DND-41 (cell line): ENCODE data around the gene ACMSD.
"Not testable (repeated sequence)": the region's sequence is repeated elsewhere in the genome, so short reads cannot be mapped to it uniquely, and the experiment has no call there.

Experiments used
- ATAC-seq: fragments of 200-7000 bp; cut with Tn5 transposase; 3 replicates; pipeline ENCODE4 v1.9.1; 2021; ENCODE audit warnings: low read depth; ENCODE audit not compliant: insufficient read depth
- DNase-seq: peaks from one replicate; pipeline ENCODE4 v3.0.0-alpha.2; 2020
- H2AFZ ChIP-seq: 2 replicates; pipeline ENCODE4 v1.6.0; 2012; ENCODE audit warnings: low read depth, low read length
- H3K27ac ChIP-seq: 2 replicates; pipeline ENCODE4 v1.5.1; 2012; ENCODE audit warnings: low read length, inconsistent platforms
- H3K27me3 ChIP-seq: fragments of 200-600 bp; sonication (generic); 2 replicates; pipeline ENCODE4 v1.6.0; 2012; ENCODE audit warnings: low read length, mild to moderate bottlenecking, inconsistent platforms; ENCODE audit not compliant: insufficient read depth, poor library complexity
- H3K36me3 ChIP-seq: 2 replicates; pipeline ENCODE4 v1.5.1; 2012; ENCODE audit warnings: low read length, inconsistent platforms; ENCODE audit not compliant: insufficient read depth
- H3K4me1 ChIP-seq: 2 replicates; pipeline ENCODE4 v1.5.1; 2012; ENCODE audit warnings: mild to moderate bottlenecking, low read length; ENCODE audit not compliant: insufficient read depth
- H3K4me2 ChIP-seq: 2 replicates; pipeline ENCODE4 v1.6.0; 2012; ENCODE audit warnings: mild to moderate bottlenecking, moderate library complexity, low read length, inconsistent platforms; ENCODE audit not compliant: insufficient read depth
- H3K4me3 ChIP-seq, 2 experiments: fragments of 200-600 bp in 1 of 2; shearing (Covaris generic) in 1 of 2; 2 replicates each; pipeline ENCODE4 v1.5.1; 2012 to 2016; ENCODE audit warnings: inconsistent platforms in 2 of 2, low read length in 2 of 2, mild to moderate bottlenecking in 2 of 2, low read depth in 1 of 2, moderate library complexity in 1 of 2
- H3K79me2 ChIP-seq: 2 replicates; pipeline ENCODE4 v1.6.0; 2012; ENCODE audit warnings: low read length, inconsistent platforms; ENCODE audit not compliant: insufficient read depth
- H3K9ac ChIP-seq: 2 replicates; pipeline ENCODE4 v1.6.0; 2012; ENCODE audit warnings: low read depth, mild to moderate bottlenecking, inconsistent platforms, low read length, moderate library complexity
- H3K9me3 ChIP-seq: 2 replicates; pipeline ENCODE4 v1.5.1; 2012; ENCODE audit warnings: low read length, moderate library complexity, mild to moderate bottlenecking, inconsistent platforms; ENCODE audit not compliant: insufficient read depth, severe bottlenecking
- H4K20me1 ChIP-seq: 2 replicates; pipeline ENCODE4 v1.6.0; 2012; ENCODE audit warnings: low read length; ENCODE audit not compliant: insufficient read depth
- EZH2 ChIP-seq: IDR thresholded peaks from 3 replicates; pipeline ENCODE4 v1.6.1; 2012; ENCODE audit warnings: borderline replicate concordance, low read depth, mild to moderate bottlenecking, moderate library complexity, low read length, inconsistent platforms; ENCODE audit not compliant: severe bottlenecking
- TF ChIP-seq, protein P1 (sequence below): IDR thresholded peaks from 2 replicates; pipeline ENCODE4 v1.5.1; 2012; ENCODE audit warnings: borderline replicate concordance, low read length, moderate library complexity, mild to moderate bottlenecking; ENCODE audit not compliant: poor library complexity, severe bottlenecking; ENCODE audit errors: extremely low read depth

The ACMSD gene

DNA sequence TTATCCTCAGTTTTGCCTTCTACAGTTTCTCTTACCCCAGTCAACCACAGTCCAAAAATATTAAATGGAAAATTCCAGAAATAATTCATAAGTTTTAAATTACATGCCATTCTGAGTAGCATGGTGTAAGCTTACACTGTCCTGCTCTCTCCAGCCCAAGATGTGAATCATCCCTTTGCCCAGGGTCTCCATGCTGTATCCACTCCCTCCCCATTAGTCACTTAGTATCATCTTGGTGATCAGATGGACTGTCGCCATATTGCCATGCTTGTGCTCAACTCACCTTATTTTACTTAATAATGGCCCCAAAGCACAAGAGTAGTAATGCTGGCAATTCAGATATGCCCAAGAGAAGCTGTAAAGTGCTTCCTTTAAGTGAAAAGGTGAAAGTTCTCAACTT, 61.7 kb downstream of the ACMSD start:
- H4K20me1 ChIP-seq: no peaks in the 10 kb centered on the region
- no peak overlapping the region for H3K9ac ChIP-seq
- no peak overlapping the region for H2AFZ ChIP-seq
- H3K79me2 ChIP-seq: no peaks in the 10 kb centered on the region
- no peaks in the 10 kb centered on the region for H3K9me3 ChIP-seq
- H3K36me3 ChIP-seq: no peaks in the 10 kb centered on the region
- no peak for DNase-seq
- no peak overlapping the region for H3K4me3 ChIP-seq
- H3K4me1 ChIP-seq: no peaks in the 10 kb centered on the region
- H3K27me3 ChIP-seq: no peaks in the 10 kb centered on the region
- no peak overlapping the region for H3K4me2 ChIP-seq
- no peak overlapping the region for H3K27ac ChIP-seq
- TF ChIP-seq, protein P1, sequence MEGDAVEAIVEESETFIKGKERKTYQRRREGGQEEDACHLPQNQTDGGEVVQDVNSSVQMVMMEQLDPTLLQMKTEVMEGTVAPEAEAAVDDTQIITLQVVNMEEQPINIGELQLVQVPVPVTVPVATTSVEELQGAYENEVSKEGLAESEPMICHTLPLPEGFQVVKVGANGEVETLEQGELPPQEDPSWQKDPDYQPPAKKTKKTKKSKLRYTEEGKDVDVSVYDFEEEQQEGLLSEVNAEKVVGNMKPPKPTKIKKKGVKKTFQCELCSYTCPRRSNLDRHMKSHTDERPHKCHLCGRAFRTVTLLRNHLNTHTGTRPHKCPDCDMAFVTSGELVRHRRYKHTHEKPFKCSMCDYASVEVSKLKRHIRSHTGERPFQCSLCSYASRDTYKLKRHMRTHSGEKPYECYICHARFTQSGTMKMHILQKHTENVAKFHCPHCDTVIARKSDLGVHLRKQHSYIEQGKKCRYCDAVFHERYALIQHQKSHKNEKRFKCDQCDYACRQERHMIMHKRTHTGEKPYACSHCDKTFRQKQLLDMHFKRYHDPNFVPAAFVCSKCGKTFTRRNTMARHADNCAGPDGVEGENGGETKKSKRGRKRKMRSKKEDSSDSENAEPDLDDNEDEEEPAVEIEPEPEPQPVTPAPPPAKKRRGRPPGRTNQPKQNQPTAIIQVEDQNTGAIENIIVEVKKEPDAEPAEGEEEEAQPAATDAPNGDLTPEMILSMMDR: no peak
- no peak for TF ChIP-seq EZH2
- no peak for ATAC-seq

GRCh38 chr2:134903701-134904100, 65.3 kb downstream of the ACMSD start:
- not testable (repeated sequence) for H3K9me3 ChIP-seq, H2AFZ ChIP-seq, H3K4me3 ChIP-seq, H3K4me1 ChIP-seq, H3K36me3 ChIP-seq, H3K27me3 ChIP-seq, H3K79me2 ChIP-seq, H4K20me1 ChIP-seq, DNase-seq, ATAC-seq, H3K4me2 ChIP-seq, H3K27ac ChIP-seq, H3K9ac ChIP-seq

DNA sequence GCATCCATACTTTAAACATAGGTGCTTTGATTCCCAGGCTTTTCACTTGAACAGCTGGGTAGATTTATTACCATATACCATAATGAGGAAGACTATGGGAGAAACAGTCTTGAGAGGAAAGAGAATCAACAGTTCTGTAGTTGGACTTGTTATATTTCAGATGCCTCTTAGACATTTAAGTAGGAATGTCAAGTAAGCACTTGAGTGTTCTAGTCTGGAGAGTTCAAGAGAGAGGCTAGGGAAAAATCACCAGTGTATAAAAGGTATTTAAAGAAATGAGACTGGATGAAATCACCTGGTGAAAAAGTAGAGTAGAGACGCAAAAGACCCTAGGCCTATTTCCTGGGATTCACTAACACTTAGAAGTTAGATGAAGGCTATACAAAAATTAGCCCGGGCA, 66.8 kb downstream of the ACMSD start:
- Histone ChIP-seq H3K9me3 (no peaks in the 10 kb centered on the region), H3K4me2 (no peak overlapping the region), H3K4me1 (no peaks in the 10 kb centered on the region), H4K20me1 (no peaks in the 10 kb centered on the region), H2AFZ (no peak overlapping the region), H3K9ac (no peak overlapping the region), H3K27me3 (no peaks in the 10 kb centered on the region), H3K4me3 (no peak overlapping the region), H3K36me3 (no peaks in the 10 kb centered on the region), H3K79me2 (no peaks in the 10 kb centered on the region), H3K27ac (no peak overlapping the region)
- ATAC-seq: no peak
- DNase-seq: no peak
- no peak for TF ChIP-seq EZH2
- TF ChIP-seq, protein P1: no peak

DNA sequence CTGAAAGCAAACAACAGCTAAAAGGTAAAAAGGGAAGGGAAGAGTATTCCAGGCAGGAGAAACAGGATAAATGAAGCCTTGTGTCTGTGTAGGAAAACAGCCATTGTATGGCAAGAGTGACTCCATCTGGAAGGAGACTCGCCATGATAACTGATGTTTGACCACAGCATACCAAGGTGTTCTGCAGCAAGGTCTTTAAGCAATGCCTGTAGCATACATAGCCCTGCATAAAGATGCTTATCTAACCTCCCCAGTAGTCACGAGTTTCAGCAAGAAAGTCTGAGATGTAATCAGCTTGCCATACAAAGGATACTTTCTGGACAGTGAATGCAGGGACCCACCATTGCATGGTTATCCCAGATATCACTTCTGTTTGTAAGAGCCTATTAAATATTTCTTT, 68.3 kb downstream of the ACMSD start:
- Histone ChIP-seq H4K20me1 (no peaks in the 10 kb centered on the region), H3K9me3 (no peaks in the 10 kb centered on the region), H3K4me2 (no peak overlapping the region), H3K9ac (no peak overlapping the region), H3K79me2 (no peaks in the 10 kb centered on the region), H3K27ac (no peak overlapping the region), H3K27me3 (no peaks in the 10 kb centered on the region), H3K4me3 (no peak overlapping the region), H2AFZ (no peak overlapping the region), H3K4me1 (no peaks in the 10 kb centered on the region), H3K36me3 (no peaks in the 10 kb centered on the region)
- DNase-seq (no peak), ATAC-seq (no peak)
- TF ChIP-seq, protein P1: no peak
- TF ChIP-seq EZH2: no peak

DNA sequence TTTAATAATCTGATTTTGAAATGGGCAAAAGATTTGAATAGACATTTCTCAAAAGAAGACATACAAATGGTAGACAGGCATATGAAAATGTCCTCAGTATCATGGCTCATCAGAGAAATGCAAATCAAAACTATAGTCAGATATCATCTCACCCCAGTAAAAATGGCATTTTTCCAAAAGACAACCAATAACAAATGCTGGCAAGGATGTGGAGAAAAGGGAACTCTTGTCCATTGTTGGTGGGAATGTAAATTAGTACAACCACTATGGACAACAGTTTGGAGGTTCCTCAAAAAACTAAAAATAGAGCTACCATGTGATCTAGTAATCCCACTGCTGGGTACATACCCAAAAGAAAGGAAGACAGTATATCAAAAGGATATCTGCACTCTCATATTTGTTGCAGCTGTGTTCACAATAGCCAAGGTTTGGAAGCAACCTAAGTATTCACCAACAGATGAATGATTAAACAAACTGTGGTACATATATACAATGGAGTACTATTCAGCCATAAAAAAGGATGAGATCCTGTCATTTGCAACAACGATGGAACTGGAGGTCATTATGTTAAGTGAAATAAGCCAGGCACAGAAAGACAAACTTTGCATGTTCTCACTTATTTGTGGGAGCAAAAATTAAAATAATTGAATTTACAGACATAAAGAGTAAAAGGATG, 69.2 kb downstream of the ACMSD start:
- not testable (repeated sequence) for H4K20me1 ChIP-seq, H3K79me2 ChIP-seq, DNase-seq, H3K36me3 ChIP-seq, H3K27ac ChIP-seq, ATAC-seq, H3K4me3 ChIP-seq, H3K27me3 ChIP-seq, H2AFZ ChIP-seq, H3K4me2 ChIP-seq, H3K4me1 ChIP-seq, H3K9ac ChIP-seq, H3K9me3 ChIP-seq
